CD4-positive, alpha-beta T cell treated with Interleukin-6 for 4 hours (primary cell): ENCODE measurements around the gene BICRAL.
"Not testable (repeated sequence)": the region's sequence is repeated elsewhere in the genome, so short reads cannot be mapped to it uniquely, and the experiment has no call there.

Source experiments
- DNase-seq: peaks from one replicate; pipeline ENCODE4 v3.0.0-alpha.2; 2020; ENCODE audit warnings: mixed read lengths

Gene BICRAL

DNA sequence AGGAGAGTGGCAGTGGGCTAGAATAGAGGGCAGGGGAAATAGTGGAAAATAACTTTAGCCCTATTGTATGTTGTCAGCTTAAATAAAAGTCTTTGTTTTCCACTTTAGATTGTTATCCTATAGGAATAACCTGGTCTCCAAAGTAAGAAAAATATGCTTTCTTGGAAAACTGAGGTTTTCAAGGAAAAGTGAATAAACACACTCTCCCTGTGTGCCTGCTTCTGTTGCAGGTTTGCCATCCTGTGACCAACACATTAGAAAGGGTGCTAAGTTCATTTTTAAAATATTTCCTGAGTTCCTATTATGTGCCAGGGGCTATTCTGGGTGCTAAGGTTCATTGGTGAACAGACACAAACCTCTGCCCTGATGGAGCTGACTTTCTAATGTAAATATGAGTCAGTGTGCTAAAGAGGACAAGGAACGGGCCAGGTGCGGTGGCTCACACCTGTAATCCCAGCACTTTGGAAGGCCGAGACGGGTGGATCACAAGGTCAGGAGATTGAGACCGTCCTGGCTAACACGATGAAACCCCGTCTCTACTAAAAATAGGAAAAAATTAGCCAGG lies 23.5 kb downstream of the BICRAL start:
- DNase-seq = no peak

DNA sequence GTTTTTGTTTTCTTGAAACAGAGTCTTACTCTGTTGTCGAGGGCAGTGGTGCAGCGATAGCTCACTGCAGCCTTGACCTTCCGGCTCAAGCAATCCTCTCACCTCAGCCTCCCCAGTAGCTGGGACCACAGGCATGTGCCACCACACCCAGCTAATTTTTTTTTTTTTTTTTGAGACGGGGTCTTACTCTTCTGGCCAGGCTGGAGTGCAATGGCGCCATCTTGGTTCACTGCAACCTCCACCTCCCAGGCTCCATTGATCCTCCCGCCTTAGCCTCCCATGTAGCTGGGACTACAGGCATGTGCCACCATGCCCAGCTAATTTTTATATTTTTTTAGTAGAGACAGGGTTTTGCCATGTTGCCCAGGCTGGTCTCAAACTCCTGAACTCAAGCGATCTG lies 24.5 kb downstream of the BICRAL start:
- DNase-seq = not testable (repeated sequence)

DNA sequence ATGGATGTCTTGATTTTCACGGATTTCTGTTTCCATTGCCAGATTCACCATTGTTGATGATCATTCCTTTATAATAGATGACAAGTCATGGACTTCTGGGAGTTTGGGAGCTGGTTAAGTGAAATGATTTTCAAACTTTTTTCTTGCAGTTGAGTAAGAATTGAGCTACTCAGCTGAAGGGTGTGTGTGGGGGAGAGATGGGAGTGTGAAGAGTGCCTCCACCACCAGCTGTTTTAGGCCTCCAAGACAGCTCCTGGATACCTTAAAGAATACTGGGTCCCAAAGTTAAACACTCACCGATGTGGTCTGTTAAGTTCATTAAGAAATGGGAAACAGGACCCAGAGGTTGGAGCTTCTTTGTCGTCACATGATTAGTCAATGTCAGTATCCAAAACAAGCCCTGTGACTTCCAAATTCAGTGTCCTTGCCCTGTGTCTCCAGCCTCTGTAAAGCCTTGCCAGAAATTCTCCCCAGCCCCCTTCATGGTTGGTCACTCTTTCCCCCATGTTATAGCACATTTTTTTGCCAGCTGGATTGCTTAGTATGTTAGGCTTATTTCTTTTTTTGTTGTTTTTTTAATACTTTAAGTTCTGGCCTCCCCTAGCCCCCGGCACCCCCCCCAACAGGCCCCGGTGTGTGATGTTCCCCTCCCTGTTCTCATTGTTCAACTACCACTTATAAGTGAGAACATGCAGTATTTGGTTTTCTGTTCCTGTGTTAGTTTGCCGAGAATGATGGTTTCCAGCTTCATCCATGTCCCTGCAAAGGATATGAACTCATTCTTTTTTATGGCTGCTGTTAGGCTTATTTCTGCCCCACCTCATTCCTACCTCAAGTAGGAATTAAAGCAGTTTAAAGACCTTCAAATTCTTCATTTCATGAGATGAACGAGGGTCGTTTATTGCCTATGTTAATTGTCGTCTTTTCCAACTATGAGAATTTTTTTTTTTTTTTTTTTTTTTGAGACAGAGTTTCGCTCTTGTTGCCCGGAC lies 26.9 kb downstream of the BICRAL start:
- DNase-seq = no peak

DNA sequence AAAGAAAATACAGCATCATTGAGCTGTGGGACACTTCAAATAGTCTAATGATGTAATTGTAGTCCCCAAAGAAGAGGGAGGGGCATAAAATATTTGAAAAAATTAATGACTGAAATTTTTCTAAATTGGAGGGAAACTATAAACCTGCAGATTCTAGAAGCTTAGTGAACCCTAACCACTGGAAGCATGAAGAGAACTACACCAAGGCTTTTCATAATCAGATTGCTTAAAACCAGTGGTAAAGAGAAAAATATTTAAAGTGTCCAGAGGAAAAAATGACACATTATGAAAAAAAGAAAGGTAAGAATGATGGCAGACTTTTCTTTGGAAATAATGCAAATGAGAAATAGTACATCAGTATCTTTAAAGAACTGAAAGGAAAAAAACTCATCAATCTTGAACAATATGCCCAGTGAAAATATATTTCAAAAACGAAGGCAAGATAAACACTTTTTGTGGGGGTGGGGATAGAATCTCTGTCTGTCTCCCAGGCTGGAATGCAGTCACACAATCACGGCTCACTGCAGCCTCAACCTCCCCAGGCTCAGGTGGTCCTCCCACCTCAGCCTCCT lies 31.3 kb downstream of the BICRAL start:
- DNase-seq = no peak

DNA sequence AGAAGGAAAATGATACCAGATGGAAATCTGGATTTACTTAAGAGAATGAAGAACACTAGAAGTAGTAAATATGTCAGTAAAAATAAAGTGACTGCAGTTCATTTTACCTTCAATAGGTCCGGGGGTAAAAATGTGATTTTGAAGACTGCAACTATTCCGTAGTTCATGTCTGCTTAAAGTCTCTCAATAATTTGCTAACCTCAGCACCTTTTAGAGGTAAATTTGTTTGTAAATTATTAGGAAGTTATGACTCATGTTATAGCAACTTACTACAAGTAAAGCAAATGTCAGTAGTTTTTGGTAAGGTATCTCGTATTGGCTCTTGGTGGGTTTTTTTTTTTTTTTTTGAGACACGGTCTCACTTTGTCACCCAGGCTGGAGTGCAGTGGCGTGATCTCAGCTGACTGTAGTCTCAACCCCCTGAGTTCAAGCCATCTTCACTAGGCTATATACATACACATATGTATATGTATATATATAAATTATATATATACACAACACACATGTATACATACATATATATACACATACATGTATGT lies 32.1 kb downstream of the BICRAL start:
- DNase-seq = no peak

DNA sequence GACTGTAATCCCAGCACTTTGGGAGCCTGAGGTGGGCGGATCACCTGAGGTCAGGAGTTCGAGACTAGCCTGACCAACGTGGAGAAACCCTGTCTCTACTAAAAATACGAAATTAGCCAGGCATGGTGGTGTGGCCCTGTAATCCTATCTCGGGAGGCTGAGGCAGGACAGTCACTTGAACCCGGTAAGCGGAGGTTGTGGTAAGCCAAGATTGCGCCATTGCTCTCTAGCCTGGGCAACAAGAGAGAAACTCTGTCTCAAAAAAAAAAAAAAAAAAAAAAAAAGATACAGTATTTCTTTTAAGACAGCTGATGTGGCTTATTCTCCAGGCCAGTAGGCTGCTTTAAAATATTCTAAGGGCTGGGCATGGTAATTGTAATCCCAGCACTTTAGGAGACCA lies 33.9 kb downstream of the BICRAL start:
- DNase-seq = not testable (repeated sequence)

DNA sequence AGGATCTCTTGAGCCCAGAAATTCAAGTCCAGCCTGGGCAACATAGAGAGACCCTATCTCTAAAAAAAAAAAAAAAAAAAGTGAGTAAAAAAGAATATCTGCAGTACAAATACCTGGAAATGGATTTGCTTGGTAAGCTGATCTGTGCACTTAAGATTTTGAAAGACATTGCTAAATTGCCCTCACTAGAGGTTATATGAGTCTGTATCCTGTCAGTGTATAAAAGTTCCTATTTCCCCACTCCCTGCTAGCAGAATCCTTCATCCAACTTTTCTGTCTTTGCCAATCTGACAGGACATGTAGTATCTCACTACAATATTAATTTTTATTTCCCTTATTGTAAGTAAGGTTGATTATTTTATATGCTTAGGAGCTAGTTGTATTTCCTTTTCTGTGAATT lies 36.1 kb downstream of the BICRAL start:
- no peak for DNase-seq

DNA sequence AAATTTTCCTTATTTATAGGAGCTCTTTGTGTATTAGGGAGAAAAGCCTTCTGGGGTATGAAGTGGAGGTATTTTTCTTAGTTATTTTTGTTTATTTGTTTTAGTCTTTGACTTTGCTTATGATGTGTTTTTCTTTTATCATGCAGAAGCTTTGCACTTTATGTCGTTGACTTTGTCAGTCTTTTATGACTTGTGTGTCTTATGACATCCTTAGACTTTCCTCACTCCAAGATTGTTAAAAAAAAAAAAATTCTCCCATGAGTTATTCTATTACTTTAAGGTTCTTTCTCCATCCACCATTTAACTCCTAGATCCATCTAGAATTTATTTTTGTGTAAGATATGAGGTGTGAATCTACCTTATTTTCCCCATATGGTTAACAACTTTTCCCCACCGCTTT lies 36.6 kb downstream of the BICRAL start:
- no peak for DNase-seq

DNA sequence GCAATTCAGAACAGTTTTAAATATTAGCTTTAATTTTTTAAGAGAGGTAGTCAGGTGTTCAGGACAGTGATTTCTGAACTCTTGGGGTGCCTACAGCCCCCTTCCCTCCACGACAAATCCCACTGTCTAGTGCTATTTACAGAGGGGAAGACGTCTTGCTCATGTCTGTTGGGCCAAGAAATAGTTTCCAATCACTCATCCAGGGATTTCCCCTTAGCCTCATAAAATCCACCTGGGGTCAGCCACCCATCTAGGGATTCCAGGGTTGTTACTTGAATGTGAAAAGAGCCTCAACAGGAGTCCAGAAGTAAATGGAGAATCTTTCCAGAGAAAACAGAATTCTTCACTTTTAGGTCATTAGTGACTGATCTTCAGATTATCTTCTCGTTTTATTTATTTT lies 37.0 kb downstream of the BICRAL start:
- DNase-seq = no peak

DNA sequence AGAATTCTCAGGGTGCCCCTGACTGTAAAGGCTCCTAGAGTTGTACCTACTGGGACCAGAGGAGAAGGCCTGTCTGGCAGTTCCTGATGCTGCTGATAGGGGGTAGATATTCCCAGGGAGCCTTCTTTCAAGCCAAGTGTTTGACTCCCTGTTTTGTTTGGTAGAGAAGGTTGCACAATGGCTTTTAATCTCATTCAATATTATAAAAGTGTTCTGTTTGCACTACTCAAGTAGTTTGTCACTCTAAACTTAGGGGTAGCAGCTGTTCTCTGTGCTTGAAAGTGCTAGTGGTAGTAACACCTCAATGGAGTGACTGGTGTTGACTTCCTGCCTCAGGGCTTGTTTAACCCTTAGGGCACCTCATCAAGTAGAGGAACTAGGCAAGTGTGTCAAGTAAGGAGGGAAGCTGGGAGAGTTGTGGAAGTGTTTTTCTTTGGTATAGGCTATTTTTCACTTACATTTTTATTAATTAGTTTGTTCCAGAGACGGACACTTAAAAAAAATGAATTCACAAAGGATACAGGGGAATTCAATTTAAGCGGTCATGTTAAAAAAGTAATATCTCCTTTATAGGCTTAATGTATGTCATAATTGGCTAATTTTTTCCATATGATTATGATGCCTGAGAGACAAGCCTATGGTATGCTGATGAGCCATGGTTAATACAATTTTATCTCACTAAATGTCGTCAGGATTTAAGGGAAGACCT lies 38.1 kb downstream of the BICRAL start:
- peak; percentile 24 for DNase-seq

DNA sequence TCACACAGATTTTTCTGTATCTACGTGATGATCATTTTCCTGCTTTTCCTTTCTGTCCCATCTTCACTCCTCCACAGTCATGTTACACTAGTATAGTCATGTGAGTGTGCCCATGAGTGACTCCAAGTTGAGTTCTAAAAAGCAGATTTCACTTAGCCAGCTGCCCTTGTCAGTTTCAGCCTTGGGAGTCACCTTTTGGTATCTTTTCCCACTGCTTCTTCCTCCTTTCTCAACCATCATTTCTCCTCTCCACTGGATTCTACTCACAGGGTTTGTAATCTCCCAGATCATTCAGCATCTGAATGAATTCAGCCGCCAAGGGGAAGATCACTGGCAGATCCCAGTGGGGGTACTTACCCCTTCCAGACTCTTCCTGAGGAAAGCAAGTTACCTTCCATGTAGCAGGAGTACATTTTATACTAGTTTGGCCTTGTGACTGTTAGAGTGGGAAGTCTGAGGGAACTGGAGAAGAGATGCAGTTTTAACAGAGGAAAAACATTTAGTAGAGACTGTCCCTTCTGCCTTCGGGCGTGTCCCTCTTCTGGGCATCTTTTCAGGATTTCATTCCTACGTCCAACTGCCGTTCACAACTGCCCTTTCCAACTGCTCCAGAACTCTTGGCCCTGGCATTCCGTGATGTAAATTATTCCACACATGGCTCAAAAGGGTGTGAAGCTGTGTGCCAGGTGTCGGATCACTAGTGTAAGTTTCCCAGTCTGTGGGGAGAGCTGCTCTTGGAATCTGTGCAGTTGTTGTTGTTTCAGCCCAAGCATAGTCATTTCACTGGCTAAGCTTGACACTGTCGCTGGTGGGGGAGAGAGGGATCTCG lies 38.9 kb downstream of the BICRAL start:
- no peak for DNase-seq

DNA sequence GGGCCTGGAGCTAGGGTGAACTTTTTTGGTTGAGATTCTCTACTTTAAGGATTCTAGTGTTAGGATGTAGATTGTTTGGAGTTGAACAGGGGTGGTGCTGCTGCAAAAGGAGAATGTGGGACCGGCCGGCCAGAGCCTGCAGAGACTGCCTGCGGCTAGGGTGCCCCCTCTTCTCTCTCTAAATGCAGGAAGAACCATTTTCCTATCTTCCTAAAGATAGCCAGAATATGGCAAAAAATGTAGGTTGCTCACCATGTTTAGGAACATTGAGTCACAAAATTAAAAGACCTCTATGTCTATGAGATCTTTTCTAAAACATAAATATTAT lies 39.5 kb downstream of the BICRAL start:
- no peak for DNase-seq

DNA sequence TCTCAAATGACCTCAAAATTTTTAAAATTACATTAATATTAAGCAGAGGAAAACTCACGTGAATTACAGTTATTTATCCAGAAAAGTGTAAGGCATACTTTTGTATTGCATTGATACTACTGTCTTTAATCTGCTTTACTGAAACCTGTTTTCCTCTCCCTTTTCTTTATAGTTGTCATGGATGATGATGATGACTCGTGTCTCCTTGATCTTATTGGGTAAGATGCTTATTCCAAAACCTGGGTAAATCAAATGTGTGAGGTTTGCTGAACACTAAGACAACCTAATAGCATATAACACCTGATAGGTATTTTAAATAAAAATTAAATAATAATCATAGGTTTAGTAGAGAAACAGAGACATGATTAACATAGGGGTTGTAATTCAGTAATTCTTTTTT lies 40.0 kb downstream of the BICRAL start:
- no peak for DNase-seq

DNA sequence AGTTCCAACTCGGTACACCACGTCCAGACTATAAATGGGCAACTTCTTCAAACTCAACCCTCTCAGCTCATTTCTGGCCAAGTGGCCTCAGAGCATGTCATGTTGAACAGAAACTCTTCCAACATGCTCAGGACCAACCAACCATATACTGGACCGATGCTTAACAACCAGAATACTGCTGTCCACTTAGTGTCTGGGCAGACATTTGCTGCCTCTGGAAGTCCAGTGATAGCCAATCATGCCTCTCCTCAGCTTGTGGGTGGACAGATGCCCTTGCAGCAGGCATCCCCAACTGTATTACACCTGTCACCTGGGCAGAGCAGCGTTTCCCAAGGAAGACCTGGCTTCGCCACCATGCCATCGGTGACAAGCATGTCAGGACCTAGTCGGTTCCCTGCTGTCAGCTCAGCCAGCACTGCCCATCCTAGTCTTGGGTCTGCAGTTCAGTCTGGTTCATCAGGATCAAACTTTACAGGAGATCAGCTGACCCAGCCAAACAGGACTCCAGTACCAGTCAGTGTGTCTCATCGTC lies 47.8 kb downstream of the BICRAL start:
- no peak for DNase-seq

DNA sequence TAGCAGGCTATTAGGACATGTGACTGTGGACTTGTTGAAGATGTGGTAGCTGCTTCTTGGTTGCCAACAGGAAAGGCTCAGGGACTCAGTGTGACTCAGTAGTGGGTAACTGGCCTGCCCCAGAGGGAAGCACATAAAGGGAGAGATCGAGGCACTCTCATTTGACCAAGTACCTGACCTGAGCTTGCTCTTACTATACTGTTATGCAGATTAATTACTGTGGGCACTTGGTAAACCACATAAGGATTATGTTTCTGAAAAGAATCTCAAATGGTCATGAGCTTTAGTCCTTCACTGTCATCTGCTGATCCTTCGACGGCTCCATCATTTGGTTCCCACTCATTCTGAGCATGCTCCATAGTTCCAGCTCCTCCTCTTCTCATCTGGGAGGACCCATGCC lies 49.4 kb downstream of the BICRAL start:
- no peak for DNase-seq

DNA sequence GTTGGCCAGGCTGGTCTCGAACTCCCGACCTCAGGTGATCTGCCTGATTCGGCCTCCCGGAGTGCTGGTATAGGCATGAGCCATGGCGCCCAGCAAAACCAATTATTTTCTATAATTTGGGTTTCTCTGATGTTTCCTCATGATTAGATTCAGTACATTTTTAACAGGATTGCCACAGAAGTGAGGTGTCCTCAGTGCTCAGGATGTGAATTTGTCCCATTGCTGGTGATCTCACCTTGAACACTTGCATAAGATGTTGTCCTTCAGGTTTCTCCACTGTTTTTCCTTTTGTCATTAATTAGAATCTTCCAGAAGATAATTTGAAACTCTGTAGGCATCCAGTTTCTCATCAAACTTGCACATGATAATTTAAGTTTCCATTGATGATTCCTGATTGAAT lies 52.2 kb downstream of the BICRAL start:
- DNase-seq = no peak

DNA sequence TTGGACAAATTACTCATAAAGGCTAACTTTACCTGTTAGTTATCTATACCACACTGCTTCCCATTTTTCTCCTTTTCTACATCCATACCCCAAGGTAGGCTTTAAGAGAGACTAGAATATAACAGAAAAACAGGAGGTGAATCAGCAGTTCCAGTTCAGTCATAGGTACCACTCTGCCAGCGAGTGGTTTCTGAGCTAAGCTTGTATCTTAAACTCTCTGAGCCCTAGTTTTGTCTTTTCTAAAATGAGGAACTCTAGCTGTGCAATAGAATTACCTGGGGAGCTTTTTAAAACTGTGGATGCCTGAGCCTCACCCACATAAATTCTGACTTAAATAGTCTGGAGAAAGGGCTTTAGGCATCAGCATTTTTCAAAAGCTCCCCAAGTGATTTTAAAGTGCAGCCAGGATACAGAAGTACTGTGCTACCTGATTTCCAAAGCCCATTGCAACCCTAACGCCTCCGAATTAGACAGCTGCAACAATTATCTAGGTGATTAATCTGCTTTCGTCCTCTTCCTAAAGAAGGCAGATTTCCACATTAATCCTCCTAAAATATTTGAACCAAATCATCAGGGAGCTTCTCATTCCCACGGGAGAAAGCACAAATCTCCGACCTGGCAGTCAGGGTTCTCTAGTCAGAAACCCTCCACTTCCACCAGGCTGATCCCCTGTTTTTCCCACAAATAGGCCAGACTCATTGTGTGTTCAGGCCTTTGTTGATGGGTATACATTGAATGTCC lies 60.2 kb downstream of the BICRAL start:
- no peak for DNase-seq

DNA sequence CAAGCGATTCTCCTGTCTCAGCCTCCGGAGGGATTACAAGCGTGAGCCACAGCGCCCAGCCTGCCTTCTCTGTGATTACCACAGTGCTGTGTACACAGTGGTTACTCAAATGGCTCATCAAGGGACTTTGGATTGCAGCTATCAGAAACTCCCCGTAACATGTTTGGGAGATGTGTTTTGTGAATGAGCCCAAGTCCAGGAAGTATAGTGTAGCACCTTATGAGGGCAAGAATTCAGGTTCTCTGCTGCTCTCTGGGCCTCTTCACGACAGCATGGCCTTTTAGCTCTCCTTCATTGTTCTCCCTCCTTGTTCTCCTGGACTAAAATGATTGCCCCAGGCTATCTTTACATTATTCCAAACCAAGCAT lies 63.5 kb downstream of the BICRAL start:
- DNase-seq = no peak

DNA sequence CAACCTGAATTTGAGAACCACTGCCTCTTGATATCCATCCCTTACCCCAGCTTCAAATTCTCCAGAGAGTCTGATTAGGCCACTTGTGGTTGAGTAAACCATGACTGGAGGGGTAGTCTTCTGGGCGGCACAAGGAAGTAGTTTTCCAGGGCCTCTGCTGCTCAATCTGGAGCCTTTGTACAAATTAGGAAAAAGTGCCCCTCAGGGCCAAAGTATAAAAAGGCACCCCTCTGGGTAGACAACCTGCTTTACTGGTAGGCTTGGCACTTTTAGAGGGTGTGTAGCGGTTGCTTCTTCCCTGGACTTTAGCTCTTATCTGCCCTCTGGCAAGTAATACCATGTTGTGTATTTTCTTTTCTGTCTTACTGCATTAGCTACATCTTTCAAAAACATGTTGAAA lies 64.7 kb downstream of the BICRAL start:
- DNase-seq = no peak

DNA sequence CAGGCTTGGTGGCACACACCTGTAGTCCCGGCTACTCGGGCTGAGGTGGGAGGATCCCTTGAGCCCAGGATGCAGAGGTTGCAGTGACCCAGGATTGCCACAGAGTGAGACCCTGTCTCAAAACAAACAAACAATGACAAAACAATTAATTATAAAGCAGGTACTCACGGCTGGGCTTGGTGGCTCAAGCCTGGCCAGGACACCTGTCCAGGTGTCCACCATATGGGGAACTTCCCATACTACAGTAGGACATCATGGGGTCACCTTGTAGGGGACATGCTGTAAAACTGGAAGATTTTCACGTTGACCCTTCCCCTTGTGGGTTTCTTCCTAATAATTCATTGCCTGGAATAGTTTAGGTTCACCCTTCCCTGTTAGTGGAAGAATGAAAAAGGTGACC lies 66.8 kb downstream of the BICRAL start:
- DNase-seq = no peak

DNA sequence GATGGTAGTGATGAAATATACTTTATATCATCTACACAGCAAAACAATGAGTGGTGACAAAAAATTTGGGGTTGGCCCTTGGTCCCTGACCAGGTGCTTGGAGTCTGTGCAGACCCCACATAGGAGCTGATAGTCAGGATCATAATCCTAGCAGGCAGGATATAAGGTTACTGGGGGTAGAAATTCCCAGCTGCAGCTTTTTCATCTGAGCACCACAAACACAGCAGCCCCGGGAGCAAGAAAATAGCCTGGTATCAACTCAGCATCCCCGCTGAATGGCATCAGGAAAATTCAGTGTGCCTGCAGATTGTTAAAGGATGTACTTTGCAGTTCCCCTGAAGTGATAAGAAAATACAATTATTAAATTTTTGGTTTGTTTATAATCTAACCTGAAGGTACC lies 69.7 kb downstream of the BICRAL start:
- no peak for DNase-seq

DNA sequence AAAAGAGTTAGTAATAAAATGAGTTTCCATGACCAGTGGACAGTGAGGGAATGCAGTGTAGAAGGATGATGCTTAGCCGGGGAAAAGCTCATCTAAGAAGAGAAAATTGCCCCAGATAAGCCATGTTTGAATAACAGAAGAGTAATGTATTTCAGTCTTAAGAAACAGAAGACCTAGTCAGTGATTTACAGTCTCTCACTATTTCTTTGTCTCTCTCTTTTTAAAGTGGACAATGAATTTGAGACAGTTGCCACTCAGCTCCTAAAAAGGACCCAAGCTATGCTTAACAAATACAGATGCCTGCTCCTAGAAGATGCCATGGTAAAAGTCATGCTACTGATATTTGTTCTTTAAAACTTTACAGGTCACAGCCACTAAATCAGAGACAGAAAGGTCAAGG lies 78.2 kb downstream of the BICRAL start:
- no peak for DNase-seq
